ENCODE data around the gene IGSF21.

IGSF21 gene

GRCh38 chr1:18233176-18233864 is 125.7 kb downstream of the IGSF21 start:
- no peak for DNase-seq

GRCh38 chr1:18234790-18235242 is 127.2 kb downstream of the IGSF21 start:
- no peak for DNase-seq

- no peak for DNase-seq
These were observed 129.8 kb downstream of the IGSF21 start for GRCh38 chr1:18237371-18237770.

GRCh38 chr1:18238190-18238589 is 130.6 kb downstream of the IGSF21 start:
- DNase-seq, result no peak

- DNase-seq, result no peak
These were observed 132.1 kb downstream of the IGSF21 start for GRCh38 chr1:18239671-18240070.

- DNase-seq, result no peak
These were observed 133.3 kb downstream of the IGSF21 start for GRCh38 chr1:18240906-18241305.

GRCh38 chr1:18241891-18242290 is 134.3 kb downstream of the IGSF21 start:
- no peak for DNase-seq

GRCh38 chr1:18243503-18244175 is 136.0 kb downstream of the IGSF21 start:
- no peak for DNase-seq

GRCh38 chr1:18244762-18245161 is 137.2 kb downstream of the IGSF21 start:
- no peak for DNase-seq

GRCh38 chr1:18245647-18246046 is 138.0 kb downstream of the IGSF21 start:
- no peak for DNase-seq

GRCh38 chr1:18246543-18246942 is 138.9 kb downstream of the IGSF21 start:
- DNase-seq, result no peak

GRCh38 chr1:18247151-18247550 is 139.6 kb downstream of the IGSF21 start:
- DNase-seq, result no peak

- no peak for DNase-seq
These were observed 142.0 kb downstream of the IGSF21 start for GRCh38 chr1:18249631-18250030.

GRCh38 chr1:18253093-18253492 is 145.5 kb downstream of the IGSF21 start:
- no peak for DNase-seq

GRCh38 chr1:18256282-18257235 is 149.0 kb downstream of the IGSF21 start:
- no peak for DNase-seq

GRCh38 chr1:18257778-18258177 is 150.2 kb downstream of the IGSF21 start:
- DNase-seq, result no peak

GRCh38 chr1:18261891-18262290 is 154.3 kb downstream of the IGSF21 start:
- DNase-seq, result no peak

- no peak for DNase-seq
These were observed 155.1 kb downstream of the IGSF21 start for GRCh38 chr1:18262726-18263125.

- no peak for DNase-seq
These were observed 156.0 kb downstream of the IGSF21 start for GRCh38 chr1:18263547-18264120.

GRCh38 chr1:18264450-18265039 is 156.9 kb downstream of the IGSF21 start:
- no peak for DNase-seq

- DNase-seq, result no peak
These were observed 158.0 kb downstream of the IGSF21 start for GRCh38 chr1:18265641-18266040.

GRCh38 chr1:18266391-18266790 is 158.8 kb downstream of the IGSF21 start:
- DNase-seq, result no peak

GRCh38 chr1:18271336-18271735 is 163.7 kb downstream of the IGSF21 start:
- no peak for DNase-seq
